T-helper 17 cell (primary cell): ENCODE results near the gene CTNNA2. TPM values are rescaled to one million over a fixed set of nuclear protein-coding genes. Genes with fewer than 3 reads are reported as not detected.

Experiments
- ATAC-seq: fragments of 150-1000 bp; cut with Tn5 transposase; 2 replicates; pipeline ENCODE4 v1.10.0; 2021; ENCODE audit warnings: mild to moderate bottlenecking, moderate library complexity
- DNase-seq, 3 donors: peaks; one replicate each; pipeline versions ENCODE4 v3.0.0 to v3.0.0-alpha.2; 2020 to 2021
- H3K9me3 ChIP-seq: one replicate; pipeline ENCODE4 v1.7.0; 2013; ENCODE audit warnings: low read length, mild to moderate bottlenecking; ENCODE audit not compliant: control insufficient read depth, poor library complexity, severe bottlenecking
- H3K27ac Mint-ChIP-seq: one replicate; pipeline ENCODE4 v1.8.0; 2022; ENCODE audit warnings: mild to moderate bottlenecking, moderate library complexity, mixed read lengths
- H3K27me3 Mint-ChIP-seq: one replicate; pipeline ENCODE4 v1.8.0; 2022; ENCODE audit warnings: mixed read lengths
- H3K36me3 Mint-ChIP-seq: one replicate; pipeline ENCODE4 v1.8.0; 2022; ENCODE audit warnings: low read depth, mixed read lengths
- H3K4me1 Mint-ChIP-seq: one replicate; pipeline ENCODE4 v1.8.0; 2022; ENCODE audit warnings: mild to moderate bottlenecking, mixed read lengths
- H3K4me3 Mint-ChIP-seq: one replicate; pipeline ENCODE4 v1.8.0; 2022; ENCODE audit warnings: mild to moderate bottlenecking, moderate library complexity, mixed read lengths
- total RNA-seq, 4 donors: library from RNA in 2 of 4; stranded (reverse) in 2 of 4; gene quantifications; one replicate each; pipeline ENCODE4 v1.2.3 and lab custom pipeline; 2022 to 2026

CTNNA2 gene
- total RNA-seq, 2 donors from 2014 or later, result not detected

GRCh38 chr2:79622508-79622907 is 109.7 kb downstream of the CTNNA2 start:
- no peaks in the 10 kb centered on the region for H3K4me1 Mint-ChIP-seq
- no peak overlapping the region for H3K4me3 Mint-ChIP-seq
- no peaks in the 10 kb centered on the region for H3K9me3 ChIP-seq
- no peak overlapping the region for H3K27ac Mint-ChIP-seq
- H3K36me3 Mint-ChIP-seq, result no peaks in the 10 kb centered on the region
- no peaks in the 10 kb centered on the region for H3K27me3 Mint-ChIP-seq
- ATAC-seq (no peak), DNase-seq (no peak)

- no peak for ATAC-seq
- H3K4me1 Mint-ChIP-seq, result no peaks in the 10 kb centered on the region
- H3K27me3 Mint-ChIP-seq, result no peaks in the 10 kb centered on the region
- H3K9me3 ChIP-seq, result no peaks in the 10 kb centered on the region
- H3K4me3 Mint-ChIP-seq, result no peak overlapping the region
- DNase-seq, result no peak
- no peaks in the 10 kb centered on the region for H3K36me3 Mint-ChIP-seq
- no peak overlapping the region for H3K27ac Mint-ChIP-seq
Observed at GRCh38 chr2:79627237-79627636, 114.4 kb downstream of the CTNNA2 start.

GRCh38 chr2:79630060-79630459 is 117.2 kb downstream of the CTNNA2 start:
- no peak overlapping the region for H3K4me3 Mint-ChIP-seq
- DNase-seq, result no peak
- no peaks in the 10 kb centered on the region for H3K36me3 Mint-ChIP-seq
- no peaks in the 10 kb centered on the region for H3K4me1 Mint-ChIP-seq
- no peak for ATAC-seq
- no peaks in the 10 kb centered on the region for H3K27me3 Mint-ChIP-seq
- H3K27ac Mint-ChIP-seq, result no peak overlapping the region
- H3K9me3 ChIP-seq, result no peaks in the 10 kb centered on the region

GRCh38 chr2:79630972-79631557 is 118.2 kb downstream of the CTNNA2 start:
- no peaks in the 10 kb centered on the region for H3K9me3 ChIP-seq
- no peak for ATAC-seq
- Mint-ChIP-seq H3K27ac (no peak overlapping the region), H3K36me3 (no peaks in the 10 kb centered on the region), H3K27me3 (no peaks in the 10 kb centered on the region), H3K4me3 (no peak overlapping the region), H3K4me1 (no peaks in the 10 kb centered on the region)
- DNase-seq, result no peak

GRCh38 chr2:79638410-79638809 is 125.6 kb downstream of the CTNNA2 start:
- Mint-ChIP-seq H3K36me3 (no peaks in the 10 kb centered on the region), H3K27me3 (no peaks in the 10 kb centered on the region), H3K27ac (no peak overlapping the region), H3K4me3 (no peak overlapping the region), H3K4me1 (no peaks in the 10 kb centered on the region)
- ATAC-seq (no peak), DNase-seq (no peak)
- H3K9me3 ChIP-seq, result no peaks in the 10 kb centered on the region

- Mint-ChIP-seq H3K27me3 (no peaks in the 10 kb centered on the region), H3K36me3 (no peaks in the 10 kb centered on the region), H3K4me3 (no peak overlapping the region), H3K27ac (no peak overlapping the region), H3K4me1 (no peaks in the 10 kb centered on the region)
- DNase-seq (no peak), ATAC-seq (no peak)
- no peaks in the 10 kb centered on the region for H3K9me3 ChIP-seq
Observed at GRCh38 chr2:79638954-79639353, 126.1 kb downstream of the CTNNA2 start.

- DNase-seq (no peak), ATAC-seq (no peak)
- no peaks in the 10 kb centered on the region for H3K36me3 Mint-ChIP-seq
- H3K4me3 Mint-ChIP-seq, result no peak overlapping the region
- no peaks in the 10 kb centered on the region for H3K4me1 Mint-ChIP-seq
- H3K9me3 ChIP-seq, result no peaks in the 10 kb centered on the region
- H3K27ac Mint-ChIP-seq, result no peak overlapping the region
- H3K27me3 Mint-ChIP-seq, result no peaks in the 10 kb centered on the region
Observed at GRCh38 chr2:79640001-79640400, 127.2 kb downstream of the CTNNA2 start.

GRCh38 chr2:79649531-79649930 is 136.7 kb downstream of the CTNNA2 start:
- no peak overlapping the region for H3K4me3 Mint-ChIP-seq
- H3K27ac Mint-ChIP-seq, result no peak overlapping the region
- H3K4me1 Mint-ChIP-seq, result no peaks in the 10 kb centered on the region
- ATAC-seq, result no peak
- no peaks in the 10 kb centered on the region for H3K27me3 Mint-ChIP-seq
- no peaks in the 10 kb centered on the region for H3K9me3 ChIP-seq
- DNase-seq, result no peak
- no peaks in the 10 kb centered on the region for H3K36me3 Mint-ChIP-seq

- Mint-ChIP-seq H3K4me1 (no peaks in the 10 kb centered on the region), H3K27me3 (no peaks in the 10 kb centered on the region), H3K4me3 (no peak overlapping the region), H3K36me3 (no peaks in the 10 kb centered on the region), H3K27ac (no peak overlapping the region)
- H3K9me3 ChIP-seq, result no peaks in the 10 kb centered on the region
- ATAC-seq (no peak), DNase-seq (no peak)
Observed at GRCh38 chr2:79660557-79660956, 147.7 kb downstream of the CTNNA2 start.

GRCh38 chr2:79665091-79665490 is 152.2 kb downstream of the CTNNA2 start:
- Mint-ChIP-seq H3K4me1 (no peaks in the 10 kb centered on the region), H3K27me3 (no peaks in the 10 kb centered on the region), H3K27ac (no peak overlapping the region), H3K4me3 (no peak overlapping the region), H3K36me3 (no peaks in the 10 kb centered on the region)
- no peak for DNase-seq
- no peaks in the 10 kb centered on the region for H3K9me3 ChIP-seq
- no peak for ATAC-seq

GRCh38 chr2:79666430-79666829 is 153.6 kb downstream of the CTNNA2 start:
- DNase-seq (no peak), ATAC-seq (no peak)
- Mint-ChIP-seq H3K27ac (no peak overlapping the region), H3K36me3 (no peaks in the 10 kb centered on the region), H3K4me3 (no peak overlapping the region), H3K27me3 (no peaks in the 10 kb centered on the region), H3K4me1 (no peaks in the 10 kb centered on the region)
- H3K9me3 ChIP-seq, result no peaks in the 10 kb centered on the region

- no peaks in the 10 kb centered on the region for H3K9me3 ChIP-seq
- ATAC-seq (no peak), DNase-seq (no peak)
- Mint-ChIP-seq H3K27ac (no peak overlapping the region), H3K4me3 (no peak overlapping the region), H3K36me3 (no peaks in the 10 kb centered on the region), H3K27me3 (no peaks in the 10 kb centered on the region), H3K4me1 (no peaks in the 10 kb centered on the region)
Observed at GRCh38 chr2:79669714-79670113, 156.9 kb downstream of the CTNNA2 start.

- H3K9me3 ChIP-seq, result no peaks in the 10 kb centered on the region
- no peaks in the 10 kb centered on the region for H3K36me3 Mint-ChIP-seq
- H3K27me3 Mint-ChIP-seq, result no peaks in the 10 kb centered on the region
- no peak overlapping the region for H3K4me3 Mint-ChIP-seq
- ATAC-seq, result no peak
- no peak overlapping the region for H3K27ac Mint-ChIP-seq
- DNase-seq, result no peak
- no peaks in the 10 kb centered on the region for H3K4me1 Mint-ChIP-seq
Observed at GRCh38 chr2:79670198-79670597, 157.3 kb downstream of the CTNNA2 start.

GRCh38 chr2:79686884-79687283 is 174.0 kb downstream of the CTNNA2 start:
- no peak for ATAC-seq
- no peaks in the 10 kb centered on the region for H3K36me3 Mint-ChIP-seq
- no peak for DNase-seq

More at GRCh38 chr2:79686884-79687283, 174.0 kb downstream of the CTNNA2 start:
- Mint-ChIP-seq H3K4me1 (no peaks in the 10 kb centered on the region), H3K4me3 (no peak overlapping the region), H3K27ac (no peak overlapping the region), H3K27me3 (no peaks in the 10 kb centered on the region)
- H3K9me3 ChIP-seq, result no peaks in the 10 kb centered on the region
